GM18858 (cell line): ENCODE measurements around the gene EYA2.

ENCODE experiments used
- ATAC-seq: cut with Tn5 transposase; IDR thresholded peaks from one replicate; pipeline ENCODE4 v1.9.1; 2021; ENCODE audit not compliant: unreplicated experiment

The EYA2 gene

DNA sequence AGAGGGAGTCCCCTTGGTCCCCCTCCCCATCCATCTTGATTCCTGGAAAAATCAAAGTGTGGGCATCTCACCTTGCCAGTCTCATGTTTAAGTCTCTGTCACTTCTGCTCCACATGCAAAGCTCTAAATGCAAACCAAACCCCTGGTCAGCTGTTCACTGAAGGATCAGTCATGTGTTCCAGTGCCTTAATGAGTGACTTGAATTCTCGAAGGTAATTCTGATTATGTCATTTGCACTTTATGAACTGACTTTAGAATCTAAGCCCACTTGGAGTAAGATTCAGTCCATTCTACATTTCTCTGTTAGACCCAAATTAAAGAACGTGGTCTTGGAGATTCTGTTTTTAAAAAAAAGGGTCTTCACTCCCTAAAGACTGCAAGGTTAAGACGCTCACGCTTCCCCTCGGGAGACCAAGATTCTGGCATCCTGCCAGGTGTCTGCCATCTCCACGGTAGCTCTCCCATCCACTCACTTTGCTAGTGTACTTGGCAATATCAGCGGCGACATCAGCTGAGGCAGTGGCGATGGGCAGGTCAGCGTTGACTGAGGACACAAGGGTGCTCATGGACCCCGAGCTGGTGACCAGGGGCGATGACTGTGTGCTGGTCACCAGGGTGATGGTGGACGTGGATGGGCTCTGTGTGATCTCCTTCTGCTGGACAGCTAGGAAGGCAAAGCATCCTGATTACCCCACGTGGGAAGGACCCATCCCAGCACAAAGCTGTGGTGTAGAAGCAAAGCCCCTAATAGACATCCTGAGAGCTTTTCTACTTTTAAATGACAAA is 341.4 kb downstream of the EYA2 start:
- no peak for ATAC-seq

DNA sequence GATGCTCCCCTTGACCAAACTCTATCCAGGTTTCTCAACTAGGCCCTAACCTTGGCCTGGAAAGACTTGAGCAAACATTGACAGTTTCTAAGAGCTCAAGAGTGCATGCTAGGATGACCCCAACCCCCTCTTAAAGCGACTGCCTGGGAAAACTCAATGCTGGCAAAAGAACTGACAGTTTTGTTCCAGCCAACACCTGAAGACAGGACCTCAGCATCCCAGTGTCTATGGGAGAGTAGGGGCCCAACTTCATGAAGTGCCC is 341.9 kb downstream of the EYA2 start:
- no peak for ATAC-seq

GRCh38 chr20:47237715-47238114 is 343.1 kb downstream of the EYA2 start:
- ATAC-seq = no peak
